SK-N-SH treated with all-trans-retinoic acid at 6 μM for 48 hours (cell line): ENCODE data around the gene MRC1.

Source experiments
- ATAC-seq: fragments of 200-7000 bp; cut with Tn5 transposase; 3 replicates; pipeline ENCODE4 v1.9.1; 2020; ENCODE audit warnings: mild to moderate bottlenecking, moderate library complexity
- CSDC2 ChIP-seq: fragments of 250-450 bp; sonication (Bioruptor Pico); IDR thresholded peaks from 2 replicates; pipeline ENCODE4 v1.5.0; 2020; ENCODE audit warnings: mild to moderate bottlenecking, moderate library complexity
- ESRRG ChIP-seq: fragments of 250-450 bp; sonication (Bioruptor Pico); IDR thresholded peaks from 2 replicates; pipeline ENCODE4 v1.6.1; 2021; ENCODE audit warnings: mild to moderate bottlenecking
- ISL1 ChIP-seq: fragments of 250-450 bp; sonication (Bioruptor Pico); IDR thresholded peaks from 2 replicates; pipeline ENCODE4 v2.1.2; 2022; ENCODE audit warnings: mild to moderate bottlenecking, moderate library complexity
- OSR1 ChIP-seq: fragments of 250-450 bp; sonication (Bioruptor Pico); IDR thresholded peaks from 2 replicates; pipeline ENCODE4 v1.8.0; 2022; ENCODE audit warnings: moderate library complexity, mild to moderate bottlenecking, inconsistent platforms
- PPARA ChIP-seq: fragments of 250-450 bp; sonication (Bioruptor Pico); IDR thresholded peaks from 2 replicates; pipeline ENCODE4 v1.5.0; 2020; ENCODE audit warnings: mild to moderate bottlenecking, borderline replicate concordance
- RARB ChIP-seq: fragments of 250-450 bp; sonication (Bioruptor Pico); IDR thresholded peaks from 2 replicates; pipeline ENCODE4 v1.8.0; 2021; ENCODE audit warnings: mild to moderate bottlenecking, moderate library complexity
- TCF4 ChIP-seq: fragments of 250-450 bp; sonication (Bioruptor Pico); IDR thresholded peaks from 2 replicates; pipeline ENCODE4 v1.8.0; 2021; ENCODE audit warnings: mild to moderate bottlenecking, moderate library complexity, borderline replicate concordance
- TOX ChIP-seq: fragments of 250-450 bp; sonication (Bioruptor Pico); IDR thresholded peaks from 2 replicates; pipeline ENCODE4 v1.8.0; 2021; ENCODE audit warnings: mild to moderate bottlenecking, moderate library complexity, borderline replicate concordance
- ZFP30 ChIP-seq: fragments of 450-650 bp; formaldehyde crosslinking; IDR thresholded peaks from 2 replicates; pipeline ENCODE4 v1.5.0; 2022; ENCODE audit warnings: mild to moderate bottlenecking, moderate library complexity
- ZNF8 ChIP-seq: fragments of 450-650 bp; formaldehyde crosslinking; IDR thresholded peaks from 2 replicates; pipeline ENCODE4 v1.5.0; 2020; ENCODE audit warnings: mild to moderate bottlenecking, moderate library complexity
- TF ChIP-seq, protein P1 (sequence below): fragments of 250-450 bp; sonication (Bioruptor Pico); IDR thresholded peaks from 2 replicates; pipeline ENCODE4 v1.5.0; 2020; ENCODE audit warnings: mild to moderate bottlenecking, moderate library complexity
- TF ChIP-seq, protein P2 (sequence below): fragments of 250-450 bp; sonication (Bioruptor Pico); IDR thresholded peaks from 2 replicates; pipeline ENCODE4 v1.8.0; 2020; ENCODE audit warnings: mild to moderate bottlenecking, moderate library complexity, borderline replicate concordance
- TF ChIP-seq, protein P3 (sequence below): fragments of 250-450 bp; sonication (Bioruptor Pico); IDR thresholded peaks from 2 replicates; pipeline ENCODE4 v1.5.1; 2020; ENCODE audit warnings: low read depth, mild to moderate bottlenecking, moderate library complexity
- TF ChIP-seq, protein P4 (sequence below): fragments of 250-450 bp; sonication (Bioruptor Pico); IDR thresholded peaks from 2 replicates; pipeline ENCODE4 v1.5.1; 2021; ENCODE audit warnings: mild to moderate bottlenecking, moderate library complexity

Gene MRC1

DNA sequence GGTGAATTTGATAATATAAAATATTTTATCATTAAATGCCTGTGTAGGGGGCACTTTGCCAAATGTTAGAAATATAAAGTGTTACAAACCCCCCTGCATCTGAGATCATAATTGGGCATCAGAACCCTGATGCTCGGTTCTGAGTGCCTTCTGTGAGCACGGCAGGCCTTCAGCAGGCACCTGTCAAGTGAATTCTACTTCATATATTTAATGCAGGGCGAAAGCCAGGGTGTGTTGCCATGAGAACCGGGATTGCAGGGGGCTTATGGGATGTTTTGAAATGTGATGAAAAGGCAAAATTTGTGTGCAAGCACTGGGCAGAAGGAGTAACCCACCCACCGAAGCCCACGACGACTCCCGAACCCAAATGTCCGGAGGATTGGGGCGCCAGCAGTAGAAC is 57.2 kb downstream of the MRC1 start:
- TF ChIP-seq, protein P1, sequence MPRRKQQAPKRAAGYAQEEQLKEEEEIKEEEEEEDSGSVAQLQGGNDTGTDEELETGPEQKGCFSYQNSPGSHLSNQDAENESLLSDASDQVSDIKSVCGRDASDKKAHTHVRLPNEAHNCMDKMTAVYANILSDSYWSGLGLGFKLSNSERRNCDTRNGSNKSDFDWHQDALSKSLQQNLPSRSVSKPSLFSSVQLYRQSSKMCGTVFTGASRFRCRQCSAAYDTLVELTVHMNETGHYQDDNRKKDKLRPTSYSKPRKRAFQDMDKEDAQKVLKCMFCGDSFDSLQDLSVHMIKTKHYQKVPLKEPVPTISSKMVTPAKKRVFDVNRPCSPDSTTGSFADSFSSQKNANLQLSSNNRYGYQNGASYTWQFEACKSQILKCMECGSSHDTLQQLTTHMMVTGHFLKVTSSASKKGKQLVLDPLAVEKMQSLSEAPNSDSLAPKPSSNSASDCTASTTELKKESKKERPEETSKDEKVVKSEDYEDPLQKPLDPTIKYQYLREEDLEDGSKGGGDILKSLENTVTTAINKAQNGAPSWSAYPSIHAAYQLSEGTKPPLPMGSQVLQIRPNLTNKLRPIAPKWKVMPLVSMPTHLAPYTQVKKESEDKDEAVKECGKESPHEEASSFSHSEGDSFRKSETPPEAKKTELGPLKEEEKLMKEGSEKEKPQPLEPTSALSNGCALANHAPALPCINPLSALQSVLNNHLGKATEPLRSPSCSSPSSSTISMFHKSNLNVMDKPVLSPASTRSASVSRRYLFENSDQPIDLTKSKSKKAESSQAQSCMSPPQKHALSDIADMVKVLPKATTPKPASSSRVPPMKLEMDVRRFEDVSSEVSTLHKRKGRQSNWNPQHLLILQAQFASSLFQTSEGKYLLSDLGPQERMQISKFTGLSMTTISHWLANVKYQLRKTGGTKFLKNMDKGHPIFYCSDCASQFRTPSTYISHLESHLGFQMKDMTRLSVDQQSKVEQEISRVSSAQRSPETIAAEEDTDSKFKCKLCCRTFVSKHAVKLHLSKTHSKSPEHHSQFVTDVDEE (CRISPR knock-in tag) = no peak
- no peak for TF ChIP-seq PPARA (CRISPR knock-in tag)
- no peak for TF ChIP-seq ISL1
- TF ChIP-seq TOX (CRISPR knock-in tag) = no peak
- TF ChIP-seq RARB (CRISPR knock-in tag) = no peak

DNA sequence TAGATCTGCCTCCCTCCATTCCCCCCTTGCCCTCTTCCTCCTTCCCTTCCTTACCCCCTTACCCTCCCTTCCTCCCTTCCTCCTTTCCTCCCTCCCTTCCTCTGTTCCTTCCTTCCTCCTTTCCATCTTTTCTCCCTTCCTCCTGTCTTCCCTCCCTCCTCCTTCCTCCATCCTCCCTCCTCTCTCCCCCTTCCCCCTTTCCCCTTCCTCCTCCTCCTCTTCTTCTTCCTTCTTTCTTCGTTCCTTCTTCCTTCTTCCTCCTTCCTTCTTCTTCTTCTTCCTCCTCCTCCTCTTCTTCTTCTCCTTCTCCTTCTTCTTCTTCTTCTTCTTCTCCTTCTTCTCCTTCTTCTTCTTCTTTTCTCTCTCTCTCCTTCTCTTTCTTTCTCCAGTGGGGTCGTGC is 57.9 kb downstream of the MRC1 start:
- no peak for TF ChIP-seq TOX (CRISPR knock-in tag)
- TF ChIP-seq RARB (CRISPR knock-in tag) = no peak
- TF ChIP-seq ISL1 = no peak
- no peak for TF ChIP-seq ZFP30 (CRISPR knock-in tag)
- TF ChIP-seq OSR1 (CRISPR knock-in tag) = no peak
- no peak for TF ChIP-seq TCF4 (CRISPR knock-in tag)
- TF ChIP-seq, protein P2, sequence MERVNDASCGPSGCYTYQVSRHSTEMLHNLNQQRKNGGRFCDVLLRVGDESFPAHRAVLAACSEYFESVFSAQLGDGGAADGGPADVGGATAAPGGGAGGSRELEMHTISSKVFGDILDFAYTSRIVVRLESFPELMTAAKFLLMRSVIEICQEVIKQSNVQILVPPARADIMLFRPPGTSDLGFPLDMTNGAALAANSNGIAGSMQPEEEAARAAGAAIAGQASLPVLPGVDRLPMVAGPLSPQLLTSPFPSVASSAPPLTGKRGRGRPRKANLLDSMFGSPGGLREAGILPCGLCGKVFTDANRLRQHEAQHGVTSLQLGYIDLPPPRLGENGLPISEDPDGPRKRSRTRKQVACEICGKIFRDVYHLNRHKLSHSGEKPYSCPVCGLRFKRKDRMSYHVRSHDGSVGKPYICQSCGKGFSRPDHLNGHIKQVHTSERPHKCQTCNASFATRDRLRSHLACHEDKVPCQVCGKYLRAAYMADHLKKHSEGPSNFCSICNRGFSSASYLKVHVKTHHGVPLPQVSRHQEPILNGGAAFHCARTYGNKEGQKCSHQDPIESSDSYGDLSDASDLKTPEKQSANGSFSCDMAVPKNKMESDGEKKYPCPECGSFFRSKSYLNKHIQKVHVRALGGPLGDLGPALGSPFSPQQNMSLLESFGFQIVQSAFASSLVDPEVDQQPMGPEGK = no peak
- TF ChIP-seq, protein P3, sequence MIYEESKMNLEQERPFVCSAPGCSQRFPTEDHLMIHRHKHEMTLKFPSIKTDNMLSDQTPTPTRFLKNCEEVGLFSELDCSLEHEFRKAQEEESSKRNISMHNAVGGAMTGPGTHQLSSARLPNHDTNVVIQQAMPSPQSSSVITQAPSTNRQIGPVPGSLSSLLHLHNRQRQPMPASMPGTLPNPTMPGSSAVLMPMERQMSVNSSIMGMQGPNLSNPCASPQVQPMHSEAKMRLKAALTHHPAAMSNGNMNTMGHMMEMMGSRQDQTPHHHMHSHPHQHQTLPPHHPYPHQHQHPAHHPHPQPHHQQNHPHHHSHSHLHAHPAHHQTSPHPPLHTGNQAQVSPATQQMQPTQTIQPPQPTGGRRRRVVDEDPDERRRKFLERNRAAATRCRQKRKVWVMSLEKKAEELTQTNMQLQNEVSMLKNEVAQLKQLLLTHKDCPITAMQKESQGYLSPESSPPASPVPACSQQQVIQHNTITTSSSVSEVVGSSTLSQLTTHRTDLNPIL (CRISPR knock-in tag) = no peak
- TF ChIP-seq, protein P4, sequence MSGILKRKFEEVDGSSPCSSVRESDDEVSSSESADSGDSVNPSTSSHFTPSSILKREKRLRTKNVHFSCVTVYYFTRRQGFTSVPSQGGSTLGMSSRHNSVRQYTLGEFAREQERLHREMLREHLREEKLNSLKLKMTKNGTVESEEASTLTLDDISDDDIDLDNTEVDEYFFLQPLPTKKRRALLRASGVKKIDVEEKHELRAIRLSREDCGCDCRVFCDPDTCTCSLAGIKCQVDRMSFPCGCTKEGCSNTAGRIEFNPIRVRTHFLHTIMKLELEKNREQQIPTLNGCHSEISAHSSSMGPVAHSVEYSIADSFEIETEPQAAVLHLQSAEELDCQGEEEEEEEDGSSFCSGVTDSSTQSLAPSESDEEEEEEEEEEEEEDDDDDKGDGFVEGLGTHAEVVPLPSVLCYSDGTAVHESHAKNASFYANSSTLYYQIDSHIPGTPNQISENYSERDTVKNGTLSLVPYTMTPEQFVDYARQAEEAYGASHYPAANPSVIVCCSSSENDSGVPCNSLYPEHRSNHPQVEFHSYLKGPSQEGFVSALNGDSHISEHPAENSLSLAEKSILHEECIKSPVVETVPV (CRISPR knock-in tag) = no peak
- ATAC-seq = no peak

More for the DNA sequence above, 57.2 kb downstream of the MRC1 start:
- ATAC-seq = no peak

DNA sequence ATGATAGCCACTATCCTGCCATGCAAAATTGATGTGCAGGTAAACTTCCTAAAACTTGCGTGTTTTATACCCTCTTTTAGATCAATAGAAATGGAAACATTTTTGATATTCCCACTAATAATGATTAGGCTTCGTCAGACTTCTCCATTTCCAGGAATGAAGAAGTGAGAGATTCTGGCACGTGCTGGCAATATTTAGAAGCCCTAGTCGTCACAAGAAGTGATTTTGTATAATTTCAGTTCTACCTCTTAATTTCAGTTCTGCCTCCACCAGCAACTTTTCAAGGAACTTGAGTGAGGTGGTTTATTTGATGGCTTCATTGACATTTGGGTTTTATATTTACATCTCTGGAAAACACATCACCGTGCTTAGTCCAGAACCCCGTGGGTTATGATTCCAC is 61.9 kb downstream of the MRC1 start:
- no peak for ATAC-seq
- TF ChIP-seq ESRRG (no peak), ZNF8 (CRISPR knock-in tag) (no peak), CSDC2 (CRISPR knock-in tag) (no peak)
- TF ChIP-seq, protein P4 (CRISPR knock-in tag) = no peak
- TF ChIP-seq, protein P2 = no peak
- TF ChIP-seq, all 23 proteins: peak for 0

DNA sequence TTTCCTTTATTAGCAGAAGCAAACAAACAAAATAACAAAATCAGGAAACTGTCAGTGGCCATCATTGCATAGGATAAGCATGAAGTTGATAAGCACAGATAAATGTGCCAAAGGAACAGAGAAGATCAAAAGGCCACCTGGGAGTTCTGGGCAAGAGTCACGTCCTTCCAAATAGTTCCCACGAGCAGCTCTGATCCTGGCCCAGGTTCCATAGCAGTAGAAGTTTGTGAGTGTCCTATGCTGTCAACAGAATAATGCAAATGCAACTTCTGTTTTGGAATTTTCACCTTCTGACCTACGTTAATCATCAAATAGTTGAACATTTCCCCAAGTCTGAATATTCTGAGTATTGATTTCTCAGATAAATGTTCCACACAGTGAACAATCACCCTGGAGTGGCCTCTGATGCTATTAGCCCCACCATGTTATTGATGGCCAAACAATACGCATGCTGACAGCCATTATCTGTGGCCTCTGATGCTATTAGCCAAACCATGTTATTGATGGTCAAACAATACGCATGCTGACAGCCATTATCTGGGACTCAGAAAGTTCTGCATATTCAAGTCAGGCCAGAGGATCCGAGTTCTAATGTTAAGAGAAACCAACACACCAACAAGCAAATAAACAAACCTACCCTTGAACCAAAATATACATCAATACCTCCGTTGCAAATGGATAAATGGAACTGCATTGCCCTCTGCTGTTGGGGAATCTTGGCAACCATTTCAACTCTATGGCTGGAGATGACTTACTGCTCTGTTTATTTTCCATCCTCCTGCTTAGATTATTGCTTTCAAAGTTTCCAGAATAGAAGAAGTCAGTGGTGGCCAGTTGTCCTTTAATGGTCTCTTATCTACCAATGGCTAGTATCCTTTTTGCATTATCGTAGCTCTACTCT is 63.3 kb downstream of the MRC1 start:
- peak; percentile 67; the same call in 2 of the 3 replicates for ATAC-seq
- TF ChIP-seq TOX (CRISPR knock-in tag) = no peak
- TF ChIP-seq, protein P3 (CRISPR knock-in tag) = no peak
